ENCODE data around the gene TLNRD1.

The TLNRD1 gene

GRCh38 chr15:81011593-81011992, 10.9 kb downstream of the TLNRD1 start:
- no peak for DNase-seq (ENCODE audit: low spot score)
- no peak for TF ChIP-seq CTCF (conservative IDR thresholded peaks at IDR 0.05; ENCODE audit: low read depth)
- CTCF ChIA-PET, result no interaction called here
- POLR2A ChIA-PET (ENCODE audit: low non-redundant PET), result no interaction called here
- H3K27ac ChIP-seq, result no peak overlapping the region

DNA sequence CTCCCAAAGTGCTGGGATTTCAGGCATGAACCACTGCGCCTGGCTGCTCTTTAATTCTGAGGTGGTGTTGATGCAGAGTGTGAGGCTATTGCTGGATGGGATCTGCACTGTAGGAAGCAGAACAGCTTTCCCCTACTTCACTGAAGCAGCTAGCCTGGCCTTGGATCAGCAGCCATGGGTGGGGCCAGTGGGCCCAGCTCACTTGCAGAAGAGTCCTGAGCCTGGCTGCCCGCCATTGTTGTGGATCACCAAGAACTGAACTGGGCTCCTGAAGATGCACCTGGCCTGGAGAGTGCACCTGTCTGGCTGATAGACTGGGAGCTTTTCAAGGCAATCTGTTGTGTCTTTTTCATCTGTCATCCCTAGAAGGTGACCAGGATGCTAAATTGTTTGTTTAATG, 11.9 kb downstream of the TLNRD1 start:
- ChIA-PET CTCF (interaction anchor here (0.8 kb wide), 1 partner anchor 254 kb away, joined by 3 read pairs; no protein-coding TSS in a partner anchor), POLR2A (ENCODE audit: low non-redundant PET) (no interaction called here)
- DNase-seq (ENCODE audit: low spot score), result no peak
- TF ChIP-seq CTCF (conservative IDR thresholded peaks at IDR 0.05; ENCODE audit: low read depth), result no peak
- no peak overlapping the region for H3K27ac ChIP-seq

DNA sequence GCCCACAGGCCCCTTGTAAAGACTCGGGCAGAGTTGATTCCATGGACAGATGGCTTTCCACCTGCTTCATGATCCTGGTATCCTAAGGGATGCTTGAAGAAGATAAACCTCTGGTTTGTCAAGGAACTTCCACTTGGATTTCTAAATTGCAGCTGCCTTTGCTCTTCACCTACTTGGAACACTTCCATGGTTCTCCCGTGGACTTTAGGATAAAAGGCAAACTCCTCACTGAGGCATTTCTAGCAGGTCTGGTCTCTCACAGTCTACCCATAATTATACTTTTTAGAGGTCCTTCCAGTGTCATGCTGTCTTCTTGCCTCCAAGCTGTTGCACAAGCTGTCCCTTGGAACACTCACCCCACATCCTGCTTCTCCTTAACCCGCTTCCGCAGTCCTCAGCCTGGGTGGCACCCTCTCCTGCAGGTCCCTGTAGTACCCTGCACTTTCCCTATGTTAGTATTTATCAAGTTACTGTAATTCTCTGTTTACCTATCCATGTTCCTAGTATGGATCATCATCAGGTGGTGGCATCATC, 12.7 kb downstream of the TLNRD1 start:
- no peak overlapping the region for H3K27ac ChIP-seq
- POLR2A ChIA-PET (ENCODE audit: low non-redundant PET), result no interaction called here
- no peak for DNase-seq (ENCODE audit: low spot score)
- no peak for TF ChIP-seq CTCF (conservative IDR thresholded peaks at IDR 0.05; ENCODE audit: low read depth)
- CTCF ChIA-PET, result interaction anchor here (0.8 kb wide), 1 partner anchor 253 kb away, joined by 3 read pairs; no protein-coding TSS in a partner anchor

- ChIA-PET CTCF (interaction anchor here (0.6 kb wide), 2 partner anchors 854 to 918 kb away, joined by 6 to 8 read pairs; no protein-coding TSS in a partner anchor), POLR2A (ENCODE audit: low non-redundant PET) (no interaction called here)
- H3K27ac ChIP-seq, result no peak overlapping the region
- TF ChIP-seq CTCF (conservative IDR thresholded peaks at IDR 0.05; ENCODE audit: low read depth), result no peak
- no peak for DNase-seq (ENCODE audit: low spot score)
These were observed 13.8 kb downstream of the TLNRD1 start for GRCh38 chr15:81014446-81015093.

DNA sequence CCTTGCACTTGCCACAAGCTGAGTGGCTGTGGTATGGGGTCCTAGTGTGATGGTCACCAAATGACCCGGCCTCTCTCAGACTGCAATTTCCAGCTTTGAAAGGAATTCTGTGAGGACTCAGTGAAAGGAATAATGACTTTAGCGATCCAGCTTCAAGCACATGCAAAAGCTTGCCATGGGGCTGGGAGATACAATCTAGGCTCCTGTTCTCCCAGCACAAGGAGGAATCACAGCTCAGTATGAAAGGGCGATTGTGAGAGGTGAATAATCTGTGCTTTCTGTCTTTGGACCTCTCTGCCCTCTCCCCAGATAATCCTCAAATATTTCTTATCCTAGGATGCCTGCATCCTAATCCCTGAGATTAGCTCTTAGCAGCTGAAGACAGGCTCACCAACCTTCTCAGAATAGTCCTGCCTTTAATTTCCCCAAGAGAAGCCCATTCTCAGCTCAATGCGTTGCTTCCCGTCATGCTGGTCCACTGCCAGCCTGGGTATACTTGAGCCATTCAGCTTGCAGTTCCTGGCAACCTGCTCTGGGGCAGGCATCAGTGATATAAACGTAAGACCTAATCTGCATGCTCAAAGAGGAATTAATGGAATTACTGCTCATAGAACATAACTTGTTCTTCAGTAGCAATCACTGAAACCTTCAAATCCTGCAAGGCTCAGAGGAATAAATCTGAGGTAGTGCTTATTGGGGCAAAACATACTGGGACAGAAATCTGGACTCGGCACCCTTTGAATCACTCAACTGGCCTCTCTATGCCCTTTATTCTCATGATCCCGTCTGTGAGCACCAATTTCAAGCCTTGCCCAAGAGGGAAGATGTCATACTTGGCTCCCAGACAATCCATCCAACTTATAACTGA, 15.1 kb downstream of the TLNRD1 start:
- ChIA-PET POLR2A (ENCODE audit: low non-redundant PET) (no interaction called here), CTCF (interaction anchor here (0.6 kb wide), 1 partner anchor 250 kb away, joined by 3 read pairs; no protein-coding TSS in a partner anchor)
- TF ChIP-seq CTCF (conservative IDR thresholded peaks at IDR 0.05; ENCODE audit: low read depth), result no peak
- no peak for DNase-seq (ENCODE audit: low spot score)
- no peak overlapping the region for H3K27ac ChIP-seq

DNA sequence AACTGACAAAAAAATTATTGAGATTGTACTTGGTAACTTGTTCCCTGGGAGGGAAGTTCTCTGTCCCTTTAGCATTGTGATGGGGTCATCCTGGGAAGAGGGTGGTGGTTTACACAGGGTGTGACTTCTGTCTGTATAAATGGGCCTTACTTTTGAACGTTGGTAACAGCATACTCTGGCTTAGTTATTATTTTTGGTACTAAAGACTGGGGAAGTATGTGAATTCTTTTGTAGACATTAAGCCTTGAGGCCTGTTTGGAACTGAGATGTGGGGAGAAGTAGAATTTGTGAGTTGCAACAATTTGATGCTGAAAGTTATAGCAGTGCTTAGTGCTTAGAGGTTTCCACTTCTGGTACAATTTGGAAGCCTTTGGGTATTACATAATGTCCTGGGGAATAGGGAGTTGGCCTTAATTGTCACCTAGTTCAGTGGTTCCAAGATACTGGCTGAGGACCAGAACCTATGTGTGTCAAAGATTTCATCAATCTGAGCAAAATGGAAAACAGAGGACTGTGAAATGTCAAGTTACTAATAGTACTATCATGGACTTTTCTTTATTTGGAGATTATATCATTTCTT, 15.9 kb downstream of the TLNRD1 start:
- ChIA-PET POLR2A (ENCODE audit: low non-redundant PET) (no interaction called here), CTCF (no interaction called here)
- no peak for TF ChIP-seq CTCF (conservative IDR thresholded peaks at IDR 0.05; ENCODE audit: low read depth)
- no peak overlapping the region for H3K27ac ChIP-seq
- DNase-seq (ENCODE audit: low spot score), result no peak

Measured in RWPE1 (cell line).